ENCODE data around the gene ZSCAN31.
A peak's percentile ranks its signal among the peaks of the same experiment; 100 is the strongest.
"Not testable (repeated sequence)": the region's sequence is repeated elsewhere in the genome, so short reads cannot be mapped to it uniquely, and the experiment has no call there.

The ZSCAN31 gene

DNA sequence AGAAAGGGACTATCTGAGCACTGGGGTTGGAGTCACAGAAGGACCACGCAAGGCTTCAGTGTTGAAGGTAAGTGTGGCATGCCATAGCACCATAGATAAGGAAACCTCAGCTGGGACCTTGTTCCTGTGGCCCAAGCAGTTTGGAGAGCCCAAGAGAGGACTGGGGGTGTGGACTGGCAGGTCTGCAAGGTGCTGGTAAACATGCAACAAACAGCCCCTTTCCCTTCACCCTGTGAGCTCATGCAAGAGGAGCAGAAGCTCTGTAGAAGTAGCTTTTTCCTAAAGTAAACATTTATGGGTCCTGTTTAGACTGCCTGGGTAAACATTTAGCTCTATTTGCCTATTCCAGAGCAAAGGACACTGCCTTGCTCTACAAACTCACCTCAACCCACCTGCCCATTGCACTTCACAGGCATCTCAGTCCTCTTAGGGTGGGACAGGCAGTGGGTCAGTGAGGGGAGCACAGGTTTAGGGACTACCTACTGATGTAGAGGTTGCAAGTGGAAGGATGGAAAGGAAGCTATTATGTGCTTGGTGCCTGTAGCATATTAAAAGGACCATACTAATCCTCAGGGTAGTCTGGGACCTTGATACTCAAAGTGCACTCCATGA, 12.0 kb downstream of the ZSCAN31 start:
- DNase-seq (ENCODE audit: low read depth in 2 of 2): no peak
- H3K4me3 ChIP-seq (replicated peaks in 1 of 2; ENCODE audit: low read depth in 2 of 2, low read length in 2 of 2): no peak overlapping the region
- TF ChIP-seq, protein P1, sequence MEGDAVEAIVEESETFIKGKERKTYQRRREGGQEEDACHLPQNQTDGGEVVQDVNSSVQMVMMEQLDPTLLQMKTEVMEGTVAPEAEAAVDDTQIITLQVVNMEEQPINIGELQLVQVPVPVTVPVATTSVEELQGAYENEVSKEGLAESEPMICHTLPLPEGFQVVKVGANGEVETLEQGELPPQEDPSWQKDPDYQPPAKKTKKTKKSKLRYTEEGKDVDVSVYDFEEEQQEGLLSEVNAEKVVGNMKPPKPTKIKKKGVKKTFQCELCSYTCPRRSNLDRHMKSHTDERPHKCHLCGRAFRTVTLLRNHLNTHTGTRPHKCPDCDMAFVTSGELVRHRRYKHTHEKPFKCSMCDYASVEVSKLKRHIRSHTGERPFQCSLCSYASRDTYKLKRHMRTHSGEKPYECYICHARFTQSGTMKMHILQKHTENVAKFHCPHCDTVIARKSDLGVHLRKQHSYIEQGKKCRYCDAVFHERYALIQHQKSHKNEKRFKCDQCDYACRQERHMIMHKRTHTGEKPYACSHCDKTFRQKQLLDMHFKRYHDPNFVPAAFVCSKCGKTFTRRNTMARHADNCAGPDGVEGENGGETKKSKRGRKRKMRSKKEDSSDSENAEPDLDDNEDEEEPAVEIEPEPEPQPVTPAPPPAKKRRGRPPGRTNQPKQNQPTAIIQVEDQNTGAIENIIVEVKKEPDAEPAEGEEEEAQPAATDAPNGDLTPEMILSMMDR (IDR thresholded peaks at IDR 0.05; ENCODE audit: low read depth, low read length): no peak

DNA sequence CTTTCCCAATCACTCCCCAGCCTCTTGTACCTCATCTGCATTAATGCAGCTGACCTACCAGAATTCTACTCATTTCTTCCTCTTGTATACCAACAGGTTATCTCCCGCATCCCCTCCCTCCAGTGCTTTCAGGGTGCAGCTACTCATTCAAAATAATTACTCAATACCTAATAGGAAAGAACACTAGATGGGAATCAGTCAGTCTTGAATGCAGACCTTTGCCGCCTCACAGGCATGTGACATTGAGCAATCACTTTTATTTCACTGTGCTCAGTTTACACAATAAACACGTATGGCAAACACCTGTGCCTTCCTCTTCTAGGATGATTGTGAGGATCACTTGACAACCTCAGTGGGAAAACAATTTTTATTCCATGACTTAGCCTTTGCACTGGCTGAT, 13.3 kb downstream of the ZSCAN31 start:
- TF ChIP-seq, protein P1 (IDR thresholded peaks at IDR 0.05; ENCODE audit: low read depth, low read length): no peak
- H3K4me3 ChIP-seq (replicated peaks in 1 of 2; ENCODE audit: low read depth in 2 of 2, low read length in 2 of 2): no peak overlapping the region
- DNase-seq (ENCODE audit: low read depth in 2 of 2): no peak

DNA sequence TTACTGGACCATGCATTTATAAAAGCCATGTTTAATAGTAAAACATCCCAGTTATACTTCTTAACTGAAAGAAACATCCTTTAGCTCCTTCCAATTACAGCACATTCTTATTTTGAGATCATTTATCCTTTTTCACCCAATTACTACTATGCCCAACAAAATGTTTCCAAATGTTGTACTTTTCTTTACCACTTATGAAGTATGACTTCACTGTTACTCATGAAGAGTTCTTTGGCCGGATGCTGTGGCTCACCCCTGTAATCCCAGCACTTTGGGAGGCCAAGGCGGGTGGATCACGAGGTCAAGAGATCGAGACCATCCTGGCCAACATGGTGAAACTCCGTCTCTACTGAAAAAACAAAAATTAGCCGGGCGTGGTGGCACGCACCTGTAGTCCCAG, 18.1 kb downstream of the ZSCAN31 start:
- peak in 1 of 2 donors; percentile 55 for DNase-seq (ENCODE audit: low read depth in 2 of 2)
- not testable (repeated sequence) for H3K4me3 ChIP-seq (replicated peaks in 1 of 2; ENCODE audit: low read depth in 2 of 2, low read length in 2 of 2)

- DNase-seq (ENCODE audit: low read depth in 2 of 2): no peak
- H3K4me3 ChIP-seq (replicated peaks in 1 of 2; ENCODE audit: low read depth in 2 of 2, low read length in 2 of 2): no peak overlapping the region
- TF ChIP-seq, protein P1 (IDR thresholded peaks at IDR 0.05; ENCODE audit: low read depth, low read length): no peak
Observed at GRCh38 chr6:28315628-28316027, 20.3 kb downstream of the ZSCAN31 start.

DNA sequence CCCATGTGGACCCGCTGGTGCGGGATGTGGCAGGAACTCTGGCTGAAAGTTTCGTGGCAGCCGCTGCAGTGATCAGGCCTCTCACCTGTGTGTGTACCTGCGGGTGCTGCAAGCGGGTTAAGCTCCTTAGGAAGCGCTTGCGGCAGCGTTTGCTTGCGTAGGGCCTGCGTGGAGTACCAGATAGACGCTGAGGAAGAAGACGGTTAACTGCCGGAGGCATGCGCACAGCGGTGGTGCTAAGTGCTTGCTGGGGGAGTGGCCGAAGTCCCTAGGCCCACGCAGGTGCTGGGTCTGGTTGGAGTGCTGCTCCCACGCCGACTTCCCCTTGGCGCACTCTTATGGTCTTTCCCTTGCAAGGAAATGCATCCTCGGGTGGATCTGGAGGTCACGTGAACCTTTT, 23.0 kb downstream of the ZSCAN31 start:
- DNase-seq (ENCODE audit: low read depth in 2 of 2): no peak
- H3K4me3 ChIP-seq (replicated peaks in 1 of 2; ENCODE audit: low read depth in 2 of 2, low read length in 2 of 2): no peak overlapping the region
- TF ChIP-seq, protein P1 (IDR thresholded peaks at IDR 0.05; ENCODE audit: low read depth, low read length): no peak

- peak in 1 of 2 donors; percentile 36 for DNase-seq (ENCODE audit: low read depth in 2 of 2)
- H3K4me3 ChIP-seq (replicated peaks in 1 of 2; ENCODE audit: low read depth in 2 of 2, low read length in 2 of 2): no peak overlapping the region
- TF ChIP-seq, protein P1 (IDR thresholded peaks at IDR 0.05; ENCODE audit: low read depth, low read length): no peak
Observed at GRCh38 chr6:28311139-28311823, 24.7 kb downstream of the ZSCAN31 start.

GRCh38 chr6:28306363-28306762, 29.6 kb downstream of the ZSCAN31 start:
- DNase-seq (ENCODE audit: low read depth in 2 of 2); H3K4me3 ChIP-seq (replicated peaks in 1 of 2; ENCODE audit: low read depth in 2 of 2, low read length in 2 of 2): not testable (repeated sequence)

- DNase-seq (ENCODE audit: low read depth in 2 of 2): no peak
- TF ChIP-seq, protein P1 (IDR thresholded peaks at IDR 0.05; ENCODE audit: low read depth, low read length): no peak
- H3K4me3 ChIP-seq (replicated peaks in 1 of 2; ENCODE audit: low read depth in 2 of 2, low read length in 2 of 2): no peak overlapping the region
Observed at GRCh38 chr6:28303570-28303969, 32.4 kb downstream of the ZSCAN31 start.

Data from cardiac fibroblast (primary cell).